ENCODE measurements around the gene KLK13. TPM values are rescaled to one million over a fixed set of nuclear protein-coding genes. Genes with fewer than 3 reads are reported as not detected.

Gene KLK13
- polyA plus RNA-seq, 1 of the 3 experiments (the other 2 are of a cell fraction) = not detected

DNA sequence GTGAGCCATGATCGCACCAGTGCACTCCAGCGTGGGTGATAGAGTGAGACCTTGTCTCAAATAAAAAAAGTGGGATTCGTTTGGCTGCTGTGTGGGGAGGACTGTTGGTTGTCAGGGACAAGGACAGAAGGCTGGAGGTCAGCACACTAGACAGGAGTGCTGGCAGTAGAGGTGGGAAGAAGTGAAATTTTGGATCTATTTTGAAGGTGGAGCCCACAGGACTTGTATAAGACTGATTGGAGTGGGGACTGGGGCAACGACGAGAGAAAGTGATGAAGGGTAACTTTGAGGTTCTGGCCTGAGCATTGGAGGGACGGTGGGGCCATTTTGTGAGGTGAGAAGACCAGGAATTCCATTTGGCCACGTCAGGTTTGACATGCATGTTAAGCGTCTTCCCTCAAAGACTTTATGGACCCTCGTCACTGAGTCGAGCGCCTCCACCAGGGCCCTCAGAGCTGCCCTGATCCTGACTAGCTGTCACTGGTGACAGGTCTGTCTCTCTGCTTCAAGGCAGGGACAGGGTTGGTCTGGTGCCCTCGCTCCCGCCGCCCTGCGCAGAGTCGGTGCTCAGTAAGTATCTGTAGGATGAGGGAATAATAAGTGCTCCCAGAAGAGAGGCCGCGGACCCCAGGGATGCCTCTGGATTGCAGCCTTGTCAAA, 42.6 kb upstream of the KLK13 start:
- H4K20me1 ChIP-seq (ENCODE audit: insufficient read depth) = no peaks in the 10 kb centered on the region
- H3K4me2 ChIP-seq = peak overlapping the region; percentile 91
- peaks cover 0 to 12% of the 10 kb centered on the region in 2 experiments; a peak in 2 of 4 replicates for H3K4me1 ChIP-seq (ENCODE audit: control insufficient read depth in 1 of 2, insufficient read depth in 2 of 2, low read depth in 1 of 2, low read length in 1 of 2)
- H3K9me2 ChIP-seq = no peaks in the 10 kb centered on the region
- H3K27me3 ChIP-seq (ENCODE audit: insufficient read depth) = peaks cover 7% of the 10 kb centered on the region; the same call in 1 of the 2 replicates
- TF ChIP-seq FOXJ3 (CRISPR knock-in tag; IDR thresholded peaks at IDR 0.05) = no peak
- no peak for TF ChIP-seq SIN3A (IDR thresholded peaks at IDR 0.05; ENCODE audit: borderline replicate concordance, low read depth, low read length)
- TF ChIP-seq, protein P1, sequence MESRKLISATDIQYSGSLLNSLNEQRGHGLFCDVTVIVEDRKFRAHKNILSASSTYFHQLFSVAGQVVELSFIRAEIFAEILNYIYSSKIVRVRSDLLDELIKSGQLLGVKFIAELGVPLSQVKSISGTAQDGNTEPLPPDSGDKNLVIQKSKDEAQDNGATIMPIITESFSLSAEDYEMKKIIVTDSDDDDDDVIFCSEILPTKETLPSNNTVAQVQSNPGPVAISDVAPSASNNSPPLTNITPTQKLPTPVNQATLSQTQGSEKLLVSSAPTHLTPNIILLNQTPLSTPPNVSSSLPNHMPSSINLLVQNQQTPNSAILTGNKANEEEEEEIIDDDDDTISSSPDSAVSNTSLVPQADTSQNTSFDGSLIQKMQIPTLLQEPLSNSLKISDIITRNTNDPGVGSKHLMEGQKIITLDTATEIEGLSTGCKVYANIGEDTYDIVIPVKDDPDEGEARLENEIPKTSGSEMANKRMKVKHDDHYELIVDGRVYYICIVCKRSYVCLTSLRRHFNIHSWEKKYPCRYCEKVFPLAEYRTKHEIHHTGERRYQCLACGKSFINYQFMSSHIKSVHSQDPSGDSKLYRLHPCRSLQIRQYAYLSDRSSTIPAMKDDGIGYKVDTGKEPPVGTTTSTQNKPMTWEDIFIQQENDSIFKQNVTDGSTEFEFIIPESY (IDR thresholded peaks at IDR 0.05; ENCODE audit: borderline replicate concordance, low read depth) = no peak
- no peak for TF ChIP-seq RAD21 (IDR thresholded peaks at IDR 0.05; ENCODE audit: low read length)
- TF ChIP-seq EZH2phosphoT487 (IDR thresholded peaks at IDR 0.05; ENCODE audit: borderline replicate concordance, low read depth) = no peak
- TF ChIP-seq, protein P2, sequence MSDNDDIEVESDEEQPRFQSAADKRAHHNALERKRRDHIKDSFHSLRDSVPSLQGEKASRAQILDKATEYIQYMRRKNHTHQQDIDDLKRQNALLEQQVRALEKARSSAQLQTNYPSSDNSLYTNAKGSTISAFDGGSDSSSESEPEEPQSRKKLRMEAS (IDR thresholded peaks at IDR 0.05; ENCODE audit: low read depth) = no peak
- peak in 1 of 2 experiments; percentile 2; a peak in 1 of 4 replicates for TF ChIP-seq EP300 (IDR thresholded peaks at IDR 0.05; ENCODE audit: borderline replicate concordance in 1 of 2, low read depth in 1 of 2, low read length in 1 of 2)
- no peak for TF ChIP-seq TCF12 (IDR thresholded peaks at IDR 0.05)
- TF ChIP-seq, protein P3, sequence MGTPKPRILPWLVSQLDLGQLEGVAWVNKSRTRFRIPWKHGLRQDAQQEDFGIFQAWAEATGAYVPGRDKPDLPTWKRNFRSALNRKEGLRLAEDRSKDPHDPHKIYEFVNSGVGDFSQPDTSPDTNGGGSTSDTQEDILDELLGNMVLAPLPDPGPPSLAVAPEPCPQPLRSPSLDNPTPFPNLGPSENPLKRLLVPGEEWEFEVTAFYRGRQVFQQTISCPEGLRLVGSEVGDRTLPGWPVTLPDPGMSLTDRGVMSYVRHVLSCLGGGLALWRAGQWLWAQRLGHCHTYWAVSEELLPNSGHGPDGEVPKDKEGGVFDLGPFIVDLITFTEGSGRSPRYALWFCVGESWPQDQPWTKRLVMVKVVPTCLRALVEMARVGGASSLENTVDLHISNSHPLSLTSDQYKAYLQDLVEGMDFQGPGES (IDR thresholded peaks at IDR 0.05; ENCODE audit: low read depth, low read length) = no peak
- no peak for TF ChIP-seq FOSL2 (IDR thresholded peaks at IDR 0.05; ENCODE audit: borderline replicate concordance, low read depth)
- TF ChIP-seq, protein P4, sequence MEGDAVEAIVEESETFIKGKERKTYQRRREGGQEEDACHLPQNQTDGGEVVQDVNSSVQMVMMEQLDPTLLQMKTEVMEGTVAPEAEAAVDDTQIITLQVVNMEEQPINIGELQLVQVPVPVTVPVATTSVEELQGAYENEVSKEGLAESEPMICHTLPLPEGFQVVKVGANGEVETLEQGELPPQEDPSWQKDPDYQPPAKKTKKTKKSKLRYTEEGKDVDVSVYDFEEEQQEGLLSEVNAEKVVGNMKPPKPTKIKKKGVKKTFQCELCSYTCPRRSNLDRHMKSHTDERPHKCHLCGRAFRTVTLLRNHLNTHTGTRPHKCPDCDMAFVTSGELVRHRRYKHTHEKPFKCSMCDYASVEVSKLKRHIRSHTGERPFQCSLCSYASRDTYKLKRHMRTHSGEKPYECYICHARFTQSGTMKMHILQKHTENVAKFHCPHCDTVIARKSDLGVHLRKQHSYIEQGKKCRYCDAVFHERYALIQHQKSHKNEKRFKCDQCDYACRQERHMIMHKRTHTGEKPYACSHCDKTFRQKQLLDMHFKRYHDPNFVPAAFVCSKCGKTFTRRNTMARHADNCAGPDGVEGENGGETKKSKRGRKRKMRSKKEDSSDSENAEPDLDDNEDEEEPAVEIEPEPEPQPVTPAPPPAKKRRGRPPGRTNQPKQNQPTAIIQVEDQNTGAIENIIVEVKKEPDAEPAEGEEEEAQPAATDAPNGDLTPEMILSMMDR (IDR thresholded peaks at IDR 0.05) = peak; percentile 13; the same call in 1 of the 2 replicates
- no peak for TF ChIP-seq CHD2 (IDR thresholded peaks at IDR 0.05; ENCODE audit: low read length, partially characterized antibody)
- TF ChIP-seq ELF1 (IDR thresholded peaks at IDR 0.05) = no peak
- peak overlapping the region; percentile 69; the same call in 1 of the 2 replicates for H2AFZ ChIP-seq (ENCODE audit: low read depth)
- H3K9ac ChIP-seq = peak overlapping the region; percentile 73
- CTCF ChIA-PET = no interaction called here
- peak overlapping the region; percentile 71 to 89 for H3K4me3 ChIP-seq (ENCODE audit: low read depth in 2 of 2, low read length in 1 of 2)
- peaks cover 38% of the 10 kb centered on the region for H3K79me2 ChIP-seq (ENCODE audit: insufficient read depth)
- DNase-seq = no peak
- no peaks in the 10 kb centered on the region for H3K9me3 ChIP-seq
- WGBS (ENCODE audit: low lambda C conversion rate) = 17% methylated on average over 18 of the region's 18 CpGs
- POLR2A ChIA-PET = no interaction called here
- peak overlapping the region; percentile 46 to 68 for H3K27ac ChIP-seq (ENCODE audit: low read depth in 2 of 2, low read length in 1 of 2)
- H3K36me3 ChIP-seq (replicated peaks in 1 of 2; ENCODE audit: control insufficient read depth in 1 of 2, insufficient read depth in 2 of 2, low read length in 1 of 2) = peaks cover 6 to 17% of the 10 kb centered on the region in 2 experiments
- H3F3A ChIP-seq (replicated peaks; ENCODE audit: insufficient read depth) = no peaks in the 10 kb centered on the region

Measured in SK-N-SH (cell line).